Activated CD8-positive, alpha-beta memory T cell treated with anti-CD3 and anti-CD28 coated beads, Interleukin-2, amount 50 U/mL, for 24 hours (primary cell): ENCODE results near the gene WDR64.

Experiments
- DNase-seq: peaks from one replicate; pipeline ENCODE4 v3.0.0-alpha.2; 2020; ENCODE audit errors: extremely low read depth

The WDR64 gene

DNA sequence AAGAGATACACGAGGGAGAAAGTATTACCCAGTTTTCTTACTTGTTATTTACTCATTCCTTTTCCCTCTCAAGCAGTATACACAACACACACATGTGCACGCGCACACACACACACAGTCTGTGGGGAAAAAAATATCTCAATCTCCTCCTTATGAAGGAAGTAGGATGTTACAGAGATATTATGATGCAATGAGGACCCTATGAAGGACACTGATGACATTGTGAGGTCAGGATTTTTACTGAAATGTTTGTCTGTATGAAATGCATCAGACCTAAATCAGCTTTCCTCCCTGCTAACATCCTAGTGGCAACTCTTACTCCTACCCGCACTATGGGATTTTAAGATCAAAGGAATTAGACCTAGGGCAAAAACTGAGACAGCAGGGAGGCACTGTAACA, at the start of gene WDR64:
WDR64 (plus strand) TSS at position 270 of the 400 bp plus-strand sequence. CDS start 204 bp downstream, outside the sequence.
- DNase-seq, result no peak

GRCh38 chr1:241603731-241604245, 48.3 kb upstream of the WDR64 start:
- DNase-seq, result no peak

DNA sequence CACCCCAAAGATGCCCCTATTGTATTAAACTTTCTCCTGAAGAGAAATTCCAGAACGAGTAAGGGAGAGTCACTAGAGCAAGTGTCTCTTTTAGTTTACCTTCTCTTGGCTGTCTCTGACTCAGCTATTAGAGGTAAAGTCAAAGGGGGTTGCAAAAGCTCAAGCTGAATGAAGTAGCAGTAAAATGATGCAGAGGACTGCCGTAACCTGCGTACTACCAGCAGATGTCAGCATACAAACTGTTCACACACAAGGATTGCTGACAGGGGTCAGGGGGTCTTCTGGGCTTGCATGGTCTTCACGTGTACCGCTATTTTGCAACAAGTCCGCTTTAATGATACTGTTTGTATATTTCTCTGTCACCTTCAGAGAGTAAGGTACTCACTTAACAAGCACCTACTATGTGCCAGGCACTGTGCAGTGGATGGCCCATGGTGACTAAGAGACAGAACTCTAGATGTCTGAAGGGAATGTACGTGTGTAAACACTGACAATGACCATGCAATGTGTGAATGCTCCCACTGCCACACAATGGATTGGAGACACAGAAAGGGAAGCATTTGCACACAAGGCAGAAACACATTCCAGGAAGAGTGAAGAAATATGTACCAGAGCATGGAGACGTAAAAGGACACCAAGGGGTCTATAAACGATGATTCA, 46.8 kb upstream of the WDR64 start:
- no peak for DNase-seq

GRCh38 chr1:241606544-241606943, 45.5 kb upstream of the WDR64 start:
- DNase-seq, result no peak

GRCh38 chr1:241607497-241607896, 44.6 kb upstream of the WDR64 start:
- no peak for DNase-seq

DNA sequence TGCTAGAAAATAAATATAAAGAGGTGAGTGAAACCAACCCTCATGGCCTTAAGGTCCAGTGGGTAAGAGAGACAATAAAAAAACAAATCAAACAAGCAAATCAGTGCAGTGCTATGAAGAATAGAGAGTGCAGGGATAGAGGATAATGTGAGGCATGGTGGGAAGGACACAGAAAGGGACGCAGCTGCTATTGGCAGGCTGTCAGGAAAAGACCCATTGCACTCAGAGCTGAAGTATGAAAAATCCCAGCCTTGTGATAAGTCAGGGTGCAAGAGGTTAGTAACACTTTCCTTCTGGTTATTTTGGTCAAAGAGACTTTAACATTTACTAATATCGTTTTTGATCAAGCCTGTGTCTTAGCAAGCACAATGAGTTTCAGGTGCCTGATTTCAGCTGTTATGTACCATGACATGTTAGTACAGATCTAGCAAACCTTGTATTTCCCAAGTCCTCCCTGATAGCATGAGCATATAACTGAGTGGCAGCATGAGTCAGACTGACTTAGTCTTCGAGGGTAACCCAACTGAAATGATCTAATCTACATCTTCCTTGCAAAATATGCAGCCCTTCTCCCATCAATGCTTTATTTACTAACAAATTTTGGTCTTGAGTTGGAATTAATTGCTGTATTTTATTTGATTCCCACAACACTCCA, 43.6 kb upstream of the WDR64 start:
- no peak for DNase-seq

DNA sequence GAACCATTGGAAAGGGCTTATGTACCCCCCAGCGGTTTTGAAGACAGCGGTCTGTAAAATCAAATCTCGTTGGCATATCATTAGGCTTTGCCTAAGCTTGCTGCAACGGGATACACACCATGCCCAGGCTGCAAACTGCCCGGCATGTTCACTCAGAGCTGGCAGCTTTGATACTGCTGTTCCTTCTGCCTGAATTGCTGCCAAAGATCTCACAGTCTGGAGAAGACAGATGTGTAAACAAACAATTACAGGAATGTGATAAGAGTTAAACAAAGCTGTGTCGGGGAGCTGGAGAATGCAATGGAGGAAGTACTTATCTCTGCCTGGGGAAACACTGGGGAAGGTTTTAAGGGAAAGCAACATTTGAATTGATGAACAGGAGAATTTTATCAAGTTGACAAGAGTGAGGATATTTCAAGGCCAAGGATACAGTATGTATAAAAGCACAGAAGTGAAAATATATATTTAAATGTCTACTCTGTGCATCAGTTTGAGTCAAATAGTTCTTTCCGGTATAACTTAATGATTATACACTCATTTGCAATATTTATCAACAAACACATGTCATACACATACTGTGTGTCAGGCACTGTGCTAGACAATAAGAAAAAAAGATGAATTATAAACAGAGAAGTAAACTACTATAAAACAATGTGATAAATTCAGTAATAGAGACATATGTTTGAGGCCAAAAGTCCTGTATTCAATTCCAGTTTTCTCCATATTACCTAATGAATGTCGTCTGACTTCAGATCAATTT, 41.8 kb upstream of the WDR64 start:
- DNase-seq, result no peak

DNA sequence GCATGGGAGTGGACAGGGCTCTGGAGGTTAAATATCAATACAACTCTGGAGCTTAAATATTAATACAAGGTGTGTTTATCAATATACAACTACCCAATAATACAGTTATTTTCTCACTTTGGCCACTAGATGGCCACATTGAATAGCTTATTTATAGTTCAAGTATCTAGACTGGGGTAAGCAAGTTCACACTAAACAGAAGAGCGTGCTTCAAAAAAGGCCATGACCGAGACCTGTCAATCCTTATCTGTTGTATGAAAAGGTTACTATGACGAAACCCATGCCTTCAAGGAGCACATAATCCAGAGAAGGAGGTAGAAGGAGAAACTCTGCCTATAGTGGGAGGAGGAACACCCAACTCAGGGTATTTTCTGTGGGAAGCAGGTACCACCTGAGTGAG, 41.0 kb upstream of the WDR64 start:
- DNase-seq, result no peak

DNA sequence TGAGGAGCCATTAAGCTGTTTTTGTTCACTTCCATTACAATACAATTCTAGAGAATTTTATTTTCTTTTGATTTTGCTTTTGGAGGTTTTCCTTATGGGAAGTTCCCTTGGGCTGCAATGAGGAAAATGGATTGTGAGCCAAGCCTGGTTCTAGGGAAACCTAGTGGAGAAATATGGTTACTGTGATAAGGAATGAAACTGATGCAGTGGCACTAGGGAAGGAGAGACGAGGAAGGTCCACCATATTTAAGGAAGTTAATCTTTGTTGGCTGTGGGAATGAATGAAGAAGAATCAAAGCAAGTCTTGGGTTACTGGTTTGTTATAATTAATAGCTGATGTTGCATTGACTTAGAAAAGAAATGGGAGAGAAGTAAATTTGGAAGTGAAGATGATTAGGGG, 40.3 kb upstream of the WDR64 start:
- no peak for DNase-seq

DNA sequence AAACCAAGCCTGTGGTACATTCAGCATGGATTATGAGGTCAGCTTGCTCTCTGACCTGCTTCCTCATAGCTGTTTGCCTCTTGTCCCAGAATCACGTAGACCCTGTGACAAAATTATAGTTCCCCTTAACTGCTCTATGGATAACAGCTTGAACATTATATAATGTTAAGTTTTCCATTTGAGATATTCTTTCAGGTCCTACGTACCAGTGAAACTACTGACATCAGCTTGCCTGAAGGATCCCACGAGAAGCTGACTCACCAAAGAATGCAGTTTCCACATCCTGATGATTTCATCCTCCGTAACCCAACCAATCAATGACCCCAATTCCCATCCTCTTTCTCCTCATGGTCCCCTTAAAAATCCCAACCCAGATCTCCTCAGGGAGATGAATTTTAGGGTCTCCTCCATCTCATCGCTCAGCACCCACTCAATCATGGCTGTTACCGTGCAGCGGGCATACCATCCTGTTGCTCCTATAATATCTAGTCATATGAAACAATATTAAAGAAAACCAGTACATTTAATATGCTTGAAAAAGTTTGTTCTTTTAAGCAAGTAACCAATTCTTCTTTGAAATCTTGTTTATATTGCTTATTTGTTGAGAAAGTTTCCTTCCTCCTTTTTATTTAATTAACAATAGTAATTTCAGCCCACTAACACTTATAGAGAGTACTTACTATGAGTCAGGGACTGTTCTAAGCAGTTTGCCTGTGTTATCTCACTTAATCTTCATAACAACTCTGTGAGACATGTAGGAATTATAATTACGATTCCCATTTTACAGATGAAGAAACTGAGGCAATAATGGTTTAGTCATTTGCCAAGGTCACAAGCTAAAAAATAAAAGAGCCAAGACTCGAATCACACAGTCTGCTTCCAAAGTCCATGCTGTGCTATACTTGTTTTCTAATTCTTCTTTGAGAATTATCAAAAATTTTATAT, 39.3 kb upstream of the WDR64 start:
- no peak for DNase-seq

- no peak for DNase-seq
Observed at GRCh38 chr1:241614144-241614543, 37.9 kb upstream of the WDR64 start.

GRCh38 chr1:241614572-241614971, 37.5 kb upstream of the WDR64 start:
- DNase-seq, result no peak

- no peak for DNase-seq
Observed at GRCh38 chr1:241615043-241615974, 36.8 kb upstream of the WDR64 start.

- DNase-seq, result no peak
Observed at GRCh38 chr1:241617426-241617825, 34.7 kb upstream of the WDR64 start.

- no peak for DNase-seq
Observed at GRCh38 chr1:241622669-241623068, 29.4 kb upstream of the WDR64 start.

DNA sequence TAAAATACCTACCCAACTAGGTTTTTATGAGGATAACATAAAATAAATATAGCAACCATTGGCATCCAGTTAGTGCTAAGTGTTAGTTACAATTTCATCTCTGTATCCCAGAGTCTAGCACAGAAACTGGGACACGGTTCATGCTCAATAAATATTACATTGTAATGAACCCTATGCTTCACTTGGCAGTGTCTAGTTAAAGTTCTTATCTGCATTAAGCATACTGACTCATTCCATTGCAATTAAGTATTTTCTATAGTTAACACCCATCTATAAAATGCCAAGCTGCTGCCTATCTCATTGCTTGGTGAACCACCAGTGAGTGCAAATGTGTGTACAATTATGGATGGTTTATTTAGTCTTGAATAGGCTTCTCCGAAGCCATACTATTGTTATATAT, 27.1 kb upstream of the WDR64 start:
- no peak for DNase-seq

- DNase-seq, result no peak
Observed at GRCh38 chr1:241627453-241628259, 24.4 kb upstream of the WDR64 start.

DNA sequence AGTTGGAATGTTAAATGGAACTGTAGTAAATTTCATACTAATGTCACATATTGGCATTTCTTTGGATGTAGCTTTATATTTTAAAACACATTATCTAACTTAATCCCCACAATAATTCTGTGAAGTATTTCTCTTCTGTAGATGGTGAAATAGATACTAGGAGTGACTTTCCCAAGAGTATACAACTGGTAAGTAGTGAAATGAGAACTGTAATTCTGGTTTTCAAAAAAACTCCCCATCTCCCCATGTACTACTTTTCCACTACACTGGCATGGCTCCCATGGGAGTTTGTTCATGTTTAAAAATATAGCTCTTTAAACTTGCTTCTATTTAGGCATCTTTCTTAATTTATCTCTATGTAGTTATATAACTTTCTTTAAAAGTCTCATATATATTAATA, 22.1 kb upstream of the WDR64 start:
- DNase-seq, result no peak

GRCh38 chr1:241630476-241630875, 21.6 kb upstream of the WDR64 start:
- DNase-seq, result no peak

- no peak for DNase-seq
Observed at GRCh38 chr1:241630899-241631298, 21.2 kb upstream of the WDR64 start.
